Colonic mucosa (tissue), 4 donors: ENCODE measurements around the gene DIP2B. TPM values are rescaled to one million over a fixed set of nuclear protein-coding genes. Genes with fewer than 3 reads are reported as not detected.
A peak's percentile ranks its signal among the peaks of the same experiment; 100 is the strongest.

Source experiments
- DNase-seq: peaks from one replicate; pipeline ENCODE4 v3.0.0-alpha.2; 2020
- H3K27ac ChIP-seq: fragments of 200-600 bp; one replicate; pipeline ENCODE4 v1.8.0; 2021
- H3K27me3 ChIP-seq: fragments of 200-600 bp; one replicate; pipeline ENCODE4 v1.8.0; 2021
- H3K36me3 ChIP-seq: fragments of 200-600 bp; one replicate; pipeline ENCODE4 v1.8.0; 2021
- H3K4me1 ChIP-seq: fragments of 200-600 bp; one replicate; pipeline ENCODE4 v1.8.0; 2021; ENCODE audit warnings: mild to moderate bottlenecking
- H3K4me3 ChIP-seq: fragments of 200-600 bp; one replicate; pipeline ENCODE4 v1.8.0; 2021
- H3K9ac ChIP-seq, 2 donors: one replicate each; pipeline ENCODE4 v1.7.0; 2013; ENCODE audit warnings: control low read depth in 2 of 2, low read depth in 2 of 2, low read length in 2 of 2
- H3K9me3 ChIP-seq: fragments of 200-600 bp; one replicate; pipeline ENCODE4 v1.8.0; 2021
- intact Hi-C: fragments of 100-400 bp; cut with DNase I; formaldehyde crosslinking; loops from one replicate; pipeline ENCODE4 v1.14.1; 2022
- total RNA-seq, 2 donors: library from RNA; stranded (reverse); fragmentation: NEBNext Ultra II Directional in 1 of 2; extraction: Animal tissue kit (Norgen Biotek cat#: 25700) in 1 of 2; gene quantifications; one replicate each; pipeline ENCODE4 v1.2.1, GENCODE V29; 2021
- TF ChIP-seq, protein P1 (sequence below): fragments of 200-600 bp; IDR thresholded peaks from one replicate; pipeline ENCODE4 v1.8.0; 2022; ENCODE audit warnings: antibody characterized with exemption, mild to moderate bottlenecking
- donor health status: healthy.
- donor health status: DM: no; HTN: no; CAD: no.
- donor health status: DM: no; HTN: no; CAD: no.

Gene DIP2B
- total RNA-seq, 2 donors from 2014 or later: 34.3 to 36.8 TPM

DNA sequence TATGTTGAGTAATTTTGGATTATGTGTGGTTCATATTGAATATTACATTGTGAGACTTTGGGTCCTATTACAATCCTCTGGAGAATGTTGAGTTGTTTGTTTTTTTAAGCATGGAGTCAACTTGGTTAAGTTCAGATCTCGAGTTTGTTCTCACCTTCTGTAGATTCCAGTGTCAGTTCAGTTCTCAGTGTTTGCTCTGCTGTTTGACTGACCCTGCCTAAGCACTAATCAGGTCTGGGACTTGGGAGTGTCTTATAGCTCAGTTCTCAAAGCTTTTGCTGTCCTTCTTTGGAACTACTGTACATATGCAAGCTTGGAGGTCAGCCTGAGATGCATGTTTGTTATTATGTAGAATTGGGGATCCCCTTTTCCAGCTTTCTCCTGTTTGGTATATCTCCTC, 63.1 kb downstream of the DIP2B start:
- Histone ChIP-seq H3K27ac (peak overlapping the region; percentile 48), H3K9me3 (no peaks in the 10 kb centered on the region), H3K27me3 (no peaks in the 10 kb centered on the region), H3K9ac (peak overlapping the region in 1 of 2 donors; percentile 40), H3K4me3 (no peak overlapping the region), H3K4me1 (peaks cover 4% of the 10 kb centered on the region), H3K36me3 (no peaks in the 10 kb centered on the region)
- intact Hi-C loops: no loop called here
- no peak for DNase-seq
- TF ChIP-seq, protein P1, sequence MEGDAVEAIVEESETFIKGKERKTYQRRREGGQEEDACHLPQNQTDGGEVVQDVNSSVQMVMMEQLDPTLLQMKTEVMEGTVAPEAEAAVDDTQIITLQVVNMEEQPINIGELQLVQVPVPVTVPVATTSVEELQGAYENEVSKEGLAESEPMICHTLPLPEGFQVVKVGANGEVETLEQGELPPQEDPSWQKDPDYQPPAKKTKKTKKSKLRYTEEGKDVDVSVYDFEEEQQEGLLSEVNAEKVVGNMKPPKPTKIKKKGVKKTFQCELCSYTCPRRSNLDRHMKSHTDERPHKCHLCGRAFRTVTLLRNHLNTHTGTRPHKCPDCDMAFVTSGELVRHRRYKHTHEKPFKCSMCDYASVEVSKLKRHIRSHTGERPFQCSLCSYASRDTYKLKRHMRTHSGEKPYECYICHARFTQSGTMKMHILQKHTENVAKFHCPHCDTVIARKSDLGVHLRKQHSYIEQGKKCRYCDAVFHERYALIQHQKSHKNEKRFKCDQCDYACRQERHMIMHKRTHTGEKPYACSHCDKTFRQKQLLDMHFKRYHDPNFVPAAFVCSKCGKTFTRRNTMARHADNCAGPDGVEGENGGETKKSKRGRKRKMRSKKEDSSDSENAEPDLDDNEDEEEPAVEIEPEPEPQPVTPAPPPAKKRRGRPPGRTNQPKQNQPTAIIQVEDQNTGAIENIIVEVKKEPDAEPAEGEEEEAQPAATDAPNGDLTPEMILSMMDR: no peak

DNA sequence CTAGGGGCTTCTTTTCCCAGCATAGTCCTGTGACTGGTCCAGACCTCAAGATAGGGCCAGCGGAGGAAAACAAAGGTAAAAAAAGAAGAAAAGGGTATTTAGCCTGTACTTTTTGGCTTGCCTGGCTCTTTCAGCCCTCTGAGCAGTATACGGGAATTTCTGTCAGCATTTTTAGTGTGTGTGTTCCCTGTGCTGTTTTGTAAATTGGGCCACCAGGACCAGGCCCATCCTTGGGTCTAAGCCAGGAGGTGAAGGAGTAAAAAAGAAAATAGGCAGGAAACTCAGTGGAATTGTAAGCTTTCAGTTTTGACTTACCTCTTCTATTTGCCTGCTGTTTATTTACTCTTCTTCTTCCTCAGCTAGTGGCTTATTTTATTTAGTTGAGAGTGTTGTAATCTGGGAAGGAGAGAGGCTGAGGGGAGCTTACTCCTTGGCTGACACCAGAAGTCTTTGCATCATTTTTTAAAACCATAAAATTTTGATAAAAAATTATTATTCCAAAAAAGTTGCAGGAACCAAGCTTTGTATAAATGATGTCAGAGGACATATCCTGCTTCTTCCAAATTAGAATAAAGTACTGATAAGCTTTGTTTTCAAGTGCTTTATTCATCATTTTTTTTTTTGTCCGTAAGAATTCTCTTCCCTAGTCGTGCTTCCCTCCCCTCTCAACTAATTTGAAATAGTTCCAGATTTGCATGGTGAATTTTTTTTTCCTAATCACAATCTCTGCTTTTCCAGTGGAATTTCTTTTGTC, 63.7 kb downstream of the DIP2B start:
- Histone ChIP-seq H3K36me3 (no peaks in the 10 kb centered on the region), H3K4me1 (peaks cover 6% of the 10 kb centered on the region), H3K4me3 (no peak overlapping the region), H3K27ac (peak overlapping the region; percentile 48), H3K9ac (peak overlapping the region in 1 of 2 donors; percentile 40), H3K9me3 (no peaks in the 10 kb centered on the region), H3K27me3 (no peaks in the 10 kb centered on the region)
- intact Hi-C loops: no loop called here
- DNase-seq: no peak
- TF ChIP-seq, protein P1: no peak

DNA sequence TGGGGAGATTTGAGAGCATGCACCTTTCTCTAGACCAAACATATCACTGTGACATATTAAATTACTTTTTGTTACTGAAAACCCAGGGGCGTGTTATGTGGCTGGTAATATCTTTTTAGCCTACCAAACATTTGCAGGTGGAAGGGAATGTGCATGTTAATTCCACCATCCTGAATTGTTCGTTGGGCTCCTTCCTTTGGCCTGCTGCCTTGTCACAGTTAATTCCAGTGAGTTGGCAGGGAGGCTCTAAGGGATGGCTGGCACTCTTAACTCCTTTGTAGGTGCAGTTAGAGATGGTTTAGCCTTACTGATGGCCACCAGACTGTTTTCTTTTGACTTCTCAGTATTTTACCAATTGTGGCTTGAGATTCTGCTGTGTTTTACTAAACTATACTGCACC, 64.5 kb downstream of the DIP2B start:
- H3K27me3 ChIP-seq: no peaks in the 10 kb centered on the region
- TF ChIP-seq, protein P1: no peak
- no peak overlapping the region for H3K4me3 ChIP-seq
- H3K27ac ChIP-seq: no peak overlapping the region
- intact Hi-C loops: no loop called here
- DNase-seq: no peak
- peaks cover 6% of the 10 kb centered on the region for H3K4me1 ChIP-seq
- no peaks in the 10 kb centered on the region for H3K36me3 ChIP-seq
- H3K9ac ChIP-seq: no peak overlapping the region
- H3K9me3 ChIP-seq: no peaks in the 10 kb centered on the region

DNA sequence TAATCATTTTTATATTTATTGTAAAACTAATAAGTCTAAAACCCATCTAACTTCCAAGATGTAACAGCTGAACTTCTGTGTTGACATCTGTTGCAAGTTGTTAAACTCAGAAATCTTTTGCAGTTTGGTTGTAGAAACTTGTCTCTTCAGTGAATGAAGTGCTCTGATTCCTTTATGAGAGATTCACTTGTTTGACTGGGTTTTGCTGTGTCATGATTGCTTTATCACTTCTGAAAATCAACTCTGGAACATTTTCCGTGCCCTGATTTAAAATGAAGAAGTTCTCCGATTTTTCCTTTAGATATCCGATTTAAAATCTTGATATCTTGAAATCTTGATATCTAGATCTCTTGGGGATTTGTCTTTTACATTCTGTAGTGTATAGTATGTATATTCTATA, 65.1 kb downstream of the DIP2B start:
- Histone ChIP-seq H3K9me3 (no peaks in the 10 kb centered on the region), H3K27me3 (no peaks in the 10 kb centered on the region), H3K4me1 (peaks cover 6% of the 10 kb centered on the region), H3K27ac (no peak overlapping the region), H3K9ac (no peak overlapping the region), H3K4me3 (no peak overlapping the region), H3K36me3 (no peaks in the 10 kb centered on the region)
- intact Hi-C loops: no loop called here
- no peak for DNase-seq
- TF ChIP-seq, protein P1: no peak

DNA sequence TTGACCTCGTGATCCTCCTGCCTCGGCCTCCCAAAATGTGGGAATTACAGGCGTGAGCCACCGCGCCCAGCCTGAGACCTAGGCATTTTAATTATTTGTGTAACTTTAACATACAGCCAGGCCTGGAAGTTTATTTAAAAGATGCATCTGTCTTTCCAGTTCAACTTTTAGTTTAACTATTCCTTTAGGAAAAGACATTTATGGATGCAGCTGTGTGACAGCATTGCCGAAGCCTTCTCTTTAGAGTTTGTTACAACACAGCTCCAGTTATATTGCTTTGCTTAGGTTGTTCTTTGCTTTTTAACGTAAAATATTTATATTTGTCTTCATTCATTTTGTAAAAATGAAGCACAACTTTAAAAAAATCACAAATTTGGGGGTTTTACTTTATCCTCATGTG, 67.0 kb downstream of the DIP2B start:
- Histone ChIP-seq H3K27ac (no peak overlapping the region), H3K4me3 (no peak overlapping the region), H3K36me3 (no peaks in the 10 kb centered on the region), H3K27me3 (no peaks in the 10 kb centered on the region), H3K4me1 (peaks cover 6% of the 10 kb centered on the region), H3K9me3 (no peaks in the 10 kb centered on the region), H3K9ac (no peak overlapping the region)
- TF ChIP-seq, protein P1: no peak
- DNase-seq: no peak
- intact Hi-C loops: no loop called here
